ENCODE measurements around the gene CFAP77. TPM values are rescaled to one million over a fixed set of nuclear protein-coding genes. Genes with fewer than 3 reads are reported as not detected.
A peak's percentile ranks its signal among the peaks of the same experiment; 100 is the strongest.

Gene CFAP77
- total and polyA plus RNA-seq, 10 of the 15 experiments (the other 5 are each of a cell fraction or from before 2014, with no cell fraction given), result 0.33 TPM; not detected in 9

DNA sequence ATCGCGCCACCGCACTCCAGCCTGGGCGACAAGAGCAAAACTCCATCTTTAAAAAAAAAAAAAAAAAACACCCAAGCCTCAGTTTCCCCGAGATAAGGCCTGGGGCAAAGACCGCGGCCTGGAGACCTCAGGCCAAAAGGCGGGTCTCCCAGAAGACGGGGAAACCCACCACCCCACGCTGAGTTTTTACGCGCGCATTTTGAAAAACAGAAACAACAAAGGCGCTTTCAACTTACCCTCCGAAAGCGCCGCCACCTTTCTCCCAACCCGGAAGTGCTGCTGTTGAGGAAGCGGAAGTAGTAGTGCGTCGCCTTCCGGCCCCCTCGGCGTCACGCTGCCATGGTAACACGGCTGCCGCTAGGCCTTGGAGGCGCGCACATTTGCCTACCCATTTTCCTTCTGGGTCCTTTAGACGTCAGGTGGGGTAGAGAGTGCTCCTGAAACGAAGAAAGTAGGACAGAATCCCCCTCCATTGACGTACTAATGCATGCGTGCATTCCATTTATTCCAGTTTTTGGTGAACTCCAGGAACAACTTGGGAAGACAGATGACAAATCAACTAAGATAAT, 3.4 kb upstream of the CFAP77 start, which contains the start of gene TTF1 (continued):
- TF ChIP-seq IKZF2 (IDR thresholded peaks at IDR 0.05) (no peak), SPI1 (IDR thresholded peaks at IDR 0.05; ENCODE audit: borderline replicate concordance, insufficient read depth, low read depth, low read length) (peak; percentile 58; the same call in 1 of the 2 replicates), MEF2B (IDR thresholded peaks at IDR 0.05; ENCODE audit: partially characterized antibody, poor library complexity, severe bottlenecking) (no peak), POLR2AphosphoS5 (IDR thresholded peaks at IDR 0.05; ENCODE audit: low read length) (peak; percentile 79), GATAD2B (conservative IDR thresholded peaks at IDR 0.05; ENCODE audit: low read depth) (0 out of 2 replicates have a peak, but pooled peaks have one; percentile 32), ETV6 (conservative IDR thresholded peaks at IDR 0.05 in 1 of 2, IDR thresholded peaks at IDR 0.05 in 1 of 2; ENCODE audit: borderline replicate concordance in 1 of 2, low read depth in 1 of 2) (peak in 1 of 2 experiments; percentile 97; a peak in 2 of 4 replicates), GABPA (IDR thresholded peaks at IDR 0.05; ENCODE audit: low read depth) (peak; percentile 97), ZBED1 (IDR thresholded peaks at IDR 0.05; ENCODE audit: borderline replicate concordance) (no peak), CREB1 (IDR thresholded peaks at IDR 0.05; ENCODE audit: low read depth) (peak; percentile 91), HDAC6 (IDR thresholded peaks at IDR 0.05; ENCODE audit: unreplicated experiment) (no peak), SRF (IDR thresholded peaks at IDR 0.05; ENCODE audit: low read depth in 2 of 2, low read length in 2 of 2) (0 out of 4 replicates have a peak, but pooled peaks of 1 of the 2 experiments have one; percentile 64), BACH1 (IDR thresholded peaks at IDR 0.05; ENCODE audit: borderline replicate concordance) (0 out of 2 replicates have a peak, but pooled peaks have one; percentile 6), BHLHE40 (IDR thresholded peaks at IDR 0.05; ENCODE audit: borderline replicate concordance in 1 of 2, low read depth in 2 of 2, low read length in 1 of 2) (peak in 1 of 2 experiments; percentile 31; a peak in 1 of 4 replicates), SIX5 (IDR thresholded peaks at IDR 0.05; ENCODE audit: low read depth, low read length, severe bottlenecking) (peak; percentile 43), STAT3 (IDR thresholded peaks at IDR 0.05; ENCODE audit: low read depth, low read length) (no peak), SMAD5 (IDR thresholded peaks at IDR 0.05; ENCODE audit: low read depth) (peak; percentile 59; the same call in 1 of the 2 replicates), SIN3A (IDR thresholded peaks at IDR 0.05; ENCODE audit: low read depth, low read length) (peak; percentile 99), YY1 (IDR thresholded peaks at IDR 0.05; ENCODE audit: low read depth, low read length) (peak; percentile 81), LARP7 (IDR thresholded peaks at IDR 0.05) (no peak), CHD2 (IDR thresholded peaks at IDR 0.05; ENCODE audit: borderline replicate concordance, low read depth, low read length) (no peak; the same call in 1 of the 2 replicates), BMI1 (IDR thresholded peaks at IDR 0.05; ENCODE audit: borderline replicate concordance) (peak; percentile 98), NBN (IDR thresholded peaks at IDR 0.05) (0 out of 2 replicates have a peak, but pooled peaks have one; percentile 66), SREBF2 (IDR thresholded peaks at IDR 0.05; ENCODE audit: low read length) (peak; percentile 38; the same call in 1 of the 2 replicates), ESRRA (IDR thresholded peaks at IDR 0.05; ENCODE audit: low read length) (no peak)
- TF ChIP-seq, protein P1, sequence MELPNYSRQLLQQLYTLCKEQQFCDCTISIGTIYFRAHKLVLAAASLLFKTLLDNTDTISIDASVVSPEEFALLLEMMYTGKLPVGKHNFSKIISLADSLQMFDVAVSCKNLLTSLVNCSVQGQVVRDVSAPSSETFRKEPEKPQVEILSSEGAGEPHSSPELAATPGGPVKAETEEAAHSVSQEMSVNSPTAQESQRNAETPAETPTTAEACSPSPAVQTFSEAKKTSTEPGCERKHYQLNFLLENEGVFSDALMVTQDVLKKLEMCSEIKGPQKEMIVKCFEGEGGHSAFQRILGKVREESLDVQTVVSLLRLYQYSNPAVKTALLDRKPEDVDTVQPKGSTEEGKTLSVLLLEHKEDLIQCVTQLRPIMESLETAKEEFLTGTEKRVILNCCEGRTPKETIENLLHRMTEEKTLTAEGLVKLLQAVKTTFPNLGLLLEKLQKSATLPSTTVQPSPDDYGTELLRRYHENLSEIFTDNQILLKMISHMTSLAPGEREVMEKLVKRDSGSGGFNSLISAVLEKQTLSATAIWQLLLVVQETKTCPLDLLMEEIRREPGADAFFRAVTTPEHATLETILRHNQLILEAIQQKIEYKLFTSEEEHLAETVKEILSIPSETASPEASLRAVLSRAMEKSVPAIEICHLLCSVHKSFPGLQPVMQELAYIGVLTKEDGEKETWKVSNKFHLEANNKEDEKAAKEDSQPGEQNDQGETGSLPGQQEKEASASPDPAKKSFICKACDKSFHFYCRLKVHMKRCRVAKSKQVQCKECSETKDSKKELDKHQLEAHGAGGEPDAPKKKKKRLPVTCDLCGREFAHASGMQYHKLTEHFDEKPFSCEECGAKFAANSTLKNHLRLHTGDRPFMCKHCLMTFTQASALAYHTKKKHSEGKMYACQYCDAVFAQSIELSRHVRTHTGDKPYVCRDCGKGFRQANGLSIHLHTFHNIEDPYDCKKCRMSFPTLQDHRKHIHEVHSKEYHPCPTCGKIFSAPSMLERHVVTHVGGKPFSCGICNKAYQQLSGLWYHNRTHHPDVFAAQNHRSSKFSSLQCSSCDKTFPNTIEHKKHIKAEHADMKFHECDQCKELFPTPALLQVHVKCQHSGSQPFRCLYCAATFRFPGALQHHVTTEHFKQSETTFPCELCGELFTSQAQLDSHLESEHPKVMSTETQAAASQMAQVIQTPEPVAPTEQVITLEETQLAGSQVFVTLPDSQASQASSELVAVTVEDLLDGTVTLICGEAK (IDR thresholded peaks at IDR 0.05; ENCODE audit: borderline replicate concordance), result peak; percentile 95
- TF ChIP-seq, protein P2, sequence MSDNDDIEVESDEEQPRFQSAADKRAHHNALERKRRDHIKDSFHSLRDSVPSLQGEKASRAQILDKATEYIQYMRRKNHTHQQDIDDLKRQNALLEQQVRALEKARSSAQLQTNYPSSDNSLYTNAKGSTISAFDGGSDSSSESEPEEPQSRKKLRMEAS (IDR thresholded peaks at IDR 0.05; ENCODE audit: low read depth, low read length), result peak; percentile 77; the same call in 1 of the 2 replicates
- TF ChIP-seq, protein P3, sequence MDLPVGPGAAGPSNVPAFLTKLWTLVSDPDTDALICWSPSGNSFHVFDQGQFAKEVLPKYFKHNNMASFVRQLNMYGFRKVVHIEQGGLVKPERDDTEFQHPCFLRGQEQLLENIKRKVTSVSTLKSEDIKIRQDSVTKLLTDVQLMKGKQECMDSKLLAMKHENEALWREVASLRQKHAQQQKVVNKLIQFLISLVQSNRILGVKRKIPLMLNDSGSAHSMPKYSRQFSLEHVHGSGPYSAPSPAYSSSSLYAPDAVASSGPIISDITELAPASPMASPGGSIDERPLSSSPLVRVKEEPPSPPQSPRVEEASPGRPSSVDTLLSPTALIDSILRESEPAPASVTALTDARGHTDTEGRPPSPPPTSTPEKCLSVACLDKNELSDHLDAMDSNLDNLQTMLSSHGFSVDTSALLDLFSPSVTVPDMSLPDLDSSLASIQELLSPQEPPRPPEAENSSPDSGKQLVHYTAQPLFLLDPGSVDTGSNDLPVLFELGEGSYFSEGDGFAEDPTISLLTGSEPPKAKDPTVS (IDR thresholded peaks at IDR 0.05; ENCODE audit: low read depth, low read length), result no peak
